ENCODE measurements around the gene SLC6A19.

SLC6A19 gene

DNA sequence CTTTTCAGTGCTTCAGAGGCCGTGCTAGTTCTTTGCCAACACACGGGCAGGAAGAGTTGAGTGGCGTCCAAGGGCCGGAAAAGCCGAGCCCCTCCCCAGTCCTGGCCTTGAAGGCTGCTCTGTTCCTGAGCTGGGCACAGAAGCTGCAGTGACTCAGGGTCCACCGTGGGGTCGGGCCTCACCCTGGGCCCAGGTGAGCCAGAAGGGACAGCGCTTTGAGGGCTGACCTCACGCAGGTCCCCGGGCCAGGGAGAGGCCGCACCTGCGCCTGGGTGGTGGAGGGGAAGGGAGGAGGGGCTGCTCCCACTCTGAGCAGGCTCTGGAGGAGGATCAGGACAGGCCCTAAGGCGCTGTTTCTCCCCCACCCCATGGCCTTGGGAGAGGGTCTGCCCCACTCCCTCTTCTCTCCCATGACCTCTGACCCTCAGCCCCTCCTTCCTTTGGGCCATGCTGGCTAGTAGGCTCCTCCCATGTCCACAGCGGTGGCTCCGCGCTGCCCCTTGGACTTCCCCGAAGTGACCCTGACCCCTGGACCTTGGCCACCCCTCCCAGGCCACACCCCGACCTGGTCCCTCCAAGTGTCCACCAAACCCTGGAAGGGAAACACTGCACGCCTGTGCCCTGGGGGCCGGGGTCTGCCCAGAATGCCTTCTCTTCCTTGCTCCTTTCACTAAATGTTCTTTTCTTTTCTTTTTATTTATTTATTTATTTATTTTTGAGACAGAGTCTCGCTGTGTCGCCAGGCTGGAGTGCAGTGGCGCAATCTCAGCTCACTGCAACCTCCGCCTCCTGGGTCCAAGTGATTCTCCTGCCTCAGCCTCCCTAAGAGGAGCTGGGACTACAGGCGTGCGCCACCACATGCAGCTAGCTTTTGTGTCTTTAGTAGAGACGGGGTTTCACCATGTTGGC, 19.7 kb upstream of the SLC6A19 start:
- no peak for DNase-seq

DNA sequence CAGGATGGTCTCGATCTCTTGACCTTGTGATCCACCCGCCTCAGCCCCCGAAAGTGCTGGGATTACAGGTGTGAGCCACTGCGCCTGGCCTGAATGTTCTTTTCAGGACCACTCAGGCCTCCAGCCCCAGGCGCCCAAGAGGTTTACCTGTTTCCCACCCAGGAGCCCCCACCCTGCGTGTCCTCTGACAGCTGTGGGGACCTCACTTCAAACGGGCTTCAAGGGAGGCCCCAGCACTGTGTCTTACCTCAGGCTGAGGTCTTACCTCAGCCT, 19.1 kb upstream of the SLC6A19 start:
- DNase-seq, result no peak

DNA sequence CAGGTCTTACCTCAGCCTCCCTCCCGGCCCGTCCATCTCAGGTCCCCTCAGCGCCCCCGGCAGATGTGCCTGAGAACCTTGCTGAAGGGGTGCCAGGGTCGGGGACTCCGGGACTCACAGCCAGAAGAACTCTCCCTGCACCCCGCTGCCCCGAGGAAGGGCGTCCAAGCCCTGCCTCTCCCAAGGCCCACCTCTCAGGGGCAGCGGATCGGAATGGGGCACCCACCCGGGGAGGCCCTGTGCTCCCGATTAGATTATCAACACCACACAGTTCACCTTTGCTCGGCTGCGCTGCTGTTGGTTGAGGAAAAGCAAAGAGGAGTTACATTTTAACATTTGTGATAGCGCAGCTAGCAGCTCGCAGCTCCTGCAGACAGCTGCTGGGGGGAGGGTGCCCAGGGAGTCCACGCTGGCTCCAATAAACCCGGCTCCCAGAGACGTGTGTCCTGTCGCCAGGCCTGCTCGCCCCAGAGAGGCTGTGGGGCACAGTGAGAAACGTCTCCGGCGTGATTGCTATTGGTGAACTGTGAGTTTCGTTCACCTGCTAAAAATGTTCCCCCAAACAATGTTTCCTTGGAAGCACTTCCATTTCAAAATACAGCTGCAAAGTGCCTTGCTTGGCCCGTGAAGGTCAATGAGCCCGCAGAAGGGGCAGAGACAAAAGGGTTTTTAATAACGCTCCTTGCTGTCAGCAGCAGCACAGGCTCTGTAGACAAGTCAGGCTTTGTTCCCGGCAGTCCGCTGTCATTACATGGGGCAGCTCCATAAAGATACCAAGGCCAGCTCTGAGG, 18.6 kb upstream of the SLC6A19 start:
- DNase-seq, result no peak

DNA sequence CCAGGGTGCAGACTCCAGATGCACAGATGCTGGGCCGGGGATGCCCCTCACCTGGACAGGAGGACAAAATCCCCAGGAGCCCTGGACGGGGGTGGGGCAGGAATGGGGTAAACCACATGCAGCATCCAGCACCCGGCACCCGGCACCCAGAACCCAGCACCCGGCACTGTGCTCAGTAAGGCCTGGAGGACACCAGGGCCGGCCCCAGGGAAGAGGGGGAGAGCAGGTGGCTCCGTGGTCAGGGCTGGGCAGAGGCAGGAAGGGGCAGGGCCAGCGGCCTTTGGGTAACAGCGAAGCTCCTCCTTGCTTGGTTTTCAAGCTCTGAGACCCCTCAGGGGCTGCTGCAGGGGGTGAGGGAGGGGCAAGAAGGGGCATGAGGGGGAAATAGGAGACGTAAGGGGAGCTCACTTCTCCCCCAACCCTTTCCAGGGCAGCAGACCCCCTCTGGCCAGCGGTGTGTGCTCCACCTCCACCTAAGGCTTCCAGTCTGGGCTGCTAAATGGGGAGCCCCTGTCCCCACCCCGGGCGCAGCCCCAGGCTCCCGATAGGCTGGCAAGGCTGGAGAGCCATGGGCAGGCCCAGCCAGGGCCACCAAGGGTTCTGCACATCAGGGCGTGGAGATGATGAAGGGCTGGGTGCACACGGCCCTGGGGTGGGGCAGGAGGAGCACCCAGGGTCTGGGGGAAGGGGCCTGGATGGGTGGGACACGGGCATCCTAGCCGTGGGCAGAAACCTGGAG, 17.8 kb upstream of the SLC6A19 start:
- DNase-seq, result no peak

DNA sequence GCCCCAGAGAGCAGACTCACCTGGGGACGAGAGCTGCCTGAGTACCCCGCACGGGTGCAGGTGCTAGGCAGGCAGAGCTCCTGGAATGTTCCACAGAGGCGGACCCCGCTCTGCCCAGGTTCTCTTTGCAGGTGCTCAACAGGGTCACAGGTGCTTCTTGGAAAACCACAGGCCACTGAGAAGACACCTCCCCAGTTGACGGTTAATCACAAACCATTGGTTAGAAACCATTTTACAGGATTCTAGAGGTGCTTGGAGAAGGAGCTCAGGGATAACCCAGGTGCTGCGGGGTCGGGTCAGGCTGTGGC, 17.3 kb upstream of the SLC6A19 start:
- no peak for DNase-seq

DNA sequence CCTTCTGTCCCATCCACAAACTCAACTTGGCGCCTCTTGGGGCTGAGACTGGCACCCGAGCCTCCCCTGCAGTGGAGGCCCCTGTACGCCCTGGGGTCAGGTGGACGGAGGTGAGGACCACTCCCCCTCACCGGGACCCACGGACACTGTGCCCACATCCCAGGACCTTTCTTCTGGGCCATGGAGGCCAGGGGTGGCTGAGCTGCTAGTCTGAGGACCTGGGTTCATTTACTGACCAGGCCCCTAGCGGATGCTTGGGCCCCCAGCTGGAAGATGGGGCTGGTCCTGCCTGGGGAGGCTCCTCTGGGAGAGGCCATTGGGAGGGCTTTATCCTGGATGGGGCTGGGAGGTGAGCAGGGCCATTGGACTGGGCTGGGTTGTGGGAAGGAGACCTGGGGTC, 16.9 kb upstream of the SLC6A19 start:
- DNase-seq, result no peak

DNA sequence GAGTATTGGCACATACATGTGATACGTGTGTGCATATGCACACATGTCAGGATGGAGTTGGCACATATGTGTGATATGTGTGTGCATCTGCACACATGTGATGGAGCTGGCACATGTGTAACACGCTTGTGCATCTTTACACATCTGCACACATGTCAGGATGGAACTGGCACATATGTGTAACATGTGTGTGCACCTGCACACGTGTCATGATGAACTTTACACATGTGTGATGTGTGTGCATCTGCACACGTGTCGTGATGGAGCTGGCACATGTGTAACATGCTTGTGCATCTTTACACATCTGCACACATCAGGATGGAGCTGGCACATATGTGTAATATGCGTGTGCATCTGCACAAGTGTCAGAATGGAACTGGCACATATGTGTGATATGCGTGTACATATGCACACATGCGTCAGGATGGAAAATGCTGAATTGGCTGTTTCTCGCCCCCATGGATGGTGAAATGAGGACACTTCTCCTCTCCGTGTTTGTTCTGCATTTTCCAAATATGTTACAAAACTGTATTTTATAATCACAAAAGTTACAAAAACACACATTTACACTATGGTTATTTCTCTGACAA, 16.3 kb upstream of the SLC6A19 start:
- DNase-seq, result no peak

DNA sequence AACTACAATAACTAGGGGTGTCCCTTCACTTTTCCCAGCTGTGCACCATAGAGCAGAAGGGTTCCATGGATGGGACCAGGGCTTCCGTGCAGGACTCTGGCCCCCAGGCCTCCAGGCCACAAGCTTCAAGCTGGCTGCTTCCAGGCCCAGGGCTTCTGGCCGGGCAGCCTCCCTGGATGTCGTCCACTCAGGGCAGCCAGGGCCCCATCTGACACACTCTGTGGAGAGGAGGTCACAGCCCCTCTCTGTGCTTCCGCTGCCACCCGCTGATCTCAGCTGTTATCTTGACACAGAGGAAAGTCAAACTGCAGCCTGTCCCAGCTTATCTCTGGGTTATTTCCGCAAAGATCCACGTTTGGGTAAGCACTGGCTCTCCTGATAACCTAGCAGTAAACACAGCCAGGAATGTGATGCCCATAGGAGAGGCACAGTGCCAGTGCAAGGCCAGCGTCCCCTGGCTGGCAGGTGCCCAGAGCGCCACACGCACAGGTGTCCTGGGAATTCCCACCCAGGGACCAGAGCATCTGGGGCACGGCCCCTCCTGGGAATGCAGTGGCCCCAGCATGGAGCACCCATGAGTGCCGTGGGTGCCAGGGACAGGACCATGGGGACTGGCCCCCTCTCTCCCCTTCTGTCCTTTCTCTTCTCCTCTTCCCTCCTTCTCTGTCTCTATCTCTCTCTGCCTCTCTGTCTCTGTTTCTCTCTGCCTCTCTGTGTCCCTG, 15.6 kb upstream of the SLC6A19 start:
- DNase-seq, result no peak

DNA sequence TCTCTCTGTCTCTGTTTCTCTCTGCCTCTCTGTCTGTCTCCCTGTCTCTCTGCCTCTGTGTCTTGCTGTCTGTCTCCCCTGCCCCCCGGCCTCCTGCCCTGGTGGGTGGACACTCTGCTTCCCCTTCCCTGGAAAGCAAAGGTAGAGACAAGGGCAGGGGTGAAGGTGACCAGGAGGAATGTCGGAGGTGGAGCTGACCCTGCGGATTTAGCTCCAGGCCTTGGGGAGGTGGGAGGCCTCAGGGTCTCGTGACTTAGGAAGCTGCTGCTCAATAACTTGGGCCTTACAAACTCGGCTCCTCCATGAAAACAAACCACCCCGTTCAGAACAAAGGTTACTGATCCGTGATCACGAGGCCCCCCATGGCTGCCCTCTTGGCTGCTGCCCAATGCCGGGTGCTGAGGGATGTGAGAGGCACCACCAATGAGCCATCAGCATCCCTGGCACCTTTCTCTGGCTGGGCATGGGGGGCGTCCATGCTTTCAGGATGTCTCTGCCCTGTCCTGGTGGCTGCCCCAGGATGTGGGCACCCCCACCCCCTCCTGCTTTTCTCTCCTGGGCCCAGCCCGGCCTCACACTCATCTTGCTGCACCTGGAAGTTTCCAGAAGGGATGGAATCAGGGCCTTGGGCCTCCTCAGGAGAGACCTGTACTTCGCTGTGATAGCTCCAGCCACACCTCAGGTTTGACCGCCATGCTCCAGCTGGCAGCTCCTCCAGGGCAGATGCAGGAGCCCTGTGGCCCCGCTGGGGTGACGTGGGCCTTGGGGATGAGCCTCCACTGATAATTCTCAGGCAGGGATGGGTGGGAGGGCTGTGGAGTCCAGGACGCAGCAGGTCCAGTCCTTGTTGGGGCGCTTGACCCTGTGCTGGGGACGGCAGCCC, 14.8 kb upstream of the SLC6A19 start:
- DNase-seq, result no peak

DNA sequence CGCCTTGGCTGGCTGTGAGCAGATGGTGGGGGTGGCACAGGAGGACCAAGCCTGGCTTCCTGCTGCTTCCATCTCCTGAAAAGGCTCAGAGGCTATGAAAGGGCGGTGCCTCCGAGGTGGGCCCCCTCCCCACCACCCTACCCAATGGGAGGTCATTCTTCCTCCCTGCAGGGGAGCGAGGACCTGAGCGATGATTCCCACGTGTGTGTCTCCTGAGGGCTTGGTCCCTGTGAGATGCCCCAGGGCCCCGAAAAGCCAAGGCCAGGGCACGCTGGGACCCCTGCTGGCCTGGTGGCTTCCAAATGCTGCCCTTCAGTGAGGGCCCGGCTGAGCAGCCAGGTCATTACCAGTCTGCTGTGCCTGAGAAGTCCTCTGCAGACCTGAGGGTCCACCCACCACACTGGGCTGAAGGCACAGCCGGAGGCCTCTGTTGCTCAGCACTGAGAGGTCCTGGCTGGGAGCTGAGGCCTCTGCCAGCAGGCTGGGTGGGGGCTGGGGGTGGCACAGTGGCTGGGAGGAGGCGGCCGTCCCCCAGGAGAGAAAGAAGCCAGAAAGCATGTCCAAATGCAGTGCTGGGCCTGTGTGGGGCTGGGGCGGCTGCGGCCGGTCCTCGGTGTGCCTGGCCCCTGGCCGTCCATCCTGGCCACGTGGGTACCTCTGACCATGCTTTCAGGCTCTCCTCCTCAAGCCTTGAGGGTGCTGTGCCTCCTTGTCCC, 14.0 kb upstream of the SLC6A19 start:
- no peak for DNase-seq

DNA sequence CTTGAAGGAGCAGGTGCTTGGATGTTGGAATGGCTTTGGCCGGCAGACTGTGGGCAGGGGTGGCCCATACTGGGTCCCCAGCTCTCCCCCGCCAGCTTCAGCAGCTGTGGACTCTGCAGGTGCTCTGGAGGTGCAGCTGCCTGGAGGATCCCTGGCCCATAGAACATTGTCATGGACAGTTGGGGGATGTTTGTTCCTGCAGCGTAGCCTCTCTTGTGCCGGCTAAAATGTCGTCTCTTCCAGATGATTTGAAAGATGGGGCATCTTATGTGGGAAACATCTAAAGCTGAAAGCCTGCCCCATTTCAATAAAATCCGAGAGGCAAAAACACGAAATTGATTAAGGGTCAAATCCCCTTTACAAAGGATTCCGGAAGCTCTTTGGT, 13.5 kb upstream of the SLC6A19 start:
- DNase-seq, result no peak

DNA sequence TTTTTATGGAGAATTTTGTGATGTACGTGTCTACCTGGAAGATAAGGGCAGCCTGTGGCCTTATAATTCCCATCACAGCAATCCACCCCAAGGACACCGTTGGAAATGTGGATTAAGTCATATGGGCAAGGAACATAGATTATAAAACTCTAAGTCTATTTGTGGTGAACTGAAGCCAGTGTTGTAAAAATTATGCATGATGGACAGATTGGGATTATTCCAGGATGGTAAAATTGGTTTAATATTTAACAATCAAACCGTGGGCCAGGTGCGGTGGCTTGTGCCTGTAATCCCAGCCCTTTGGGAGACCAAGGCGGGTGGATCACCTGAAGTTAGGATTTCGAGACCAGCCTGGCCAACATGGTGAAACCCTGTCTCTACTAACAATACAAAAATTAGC, 12.9 kb upstream of the SLC6A19 start:
- no peak for DNase-seq

DNA sequence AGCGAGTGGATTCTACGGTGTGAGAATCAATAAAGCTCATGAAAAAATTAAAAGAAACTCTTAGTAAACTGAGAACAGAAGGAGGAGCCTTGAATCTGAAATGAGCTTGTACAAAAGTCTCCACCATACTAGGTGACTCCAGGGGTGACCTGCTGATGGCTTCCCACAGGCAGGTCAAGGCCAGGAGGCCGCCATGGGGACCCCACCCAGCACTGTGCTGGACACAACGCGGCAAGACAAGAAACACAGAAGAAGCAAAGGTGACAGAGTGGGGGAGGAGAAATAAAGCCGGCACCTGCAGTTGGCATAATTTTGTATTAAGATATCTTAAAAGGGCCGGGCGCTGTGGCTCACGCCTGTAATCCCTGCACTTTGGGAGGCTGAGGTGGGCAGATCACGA, 12.1 kb upstream of the SLC6A19 start:
- DNase-seq, result no peak

DNA sequence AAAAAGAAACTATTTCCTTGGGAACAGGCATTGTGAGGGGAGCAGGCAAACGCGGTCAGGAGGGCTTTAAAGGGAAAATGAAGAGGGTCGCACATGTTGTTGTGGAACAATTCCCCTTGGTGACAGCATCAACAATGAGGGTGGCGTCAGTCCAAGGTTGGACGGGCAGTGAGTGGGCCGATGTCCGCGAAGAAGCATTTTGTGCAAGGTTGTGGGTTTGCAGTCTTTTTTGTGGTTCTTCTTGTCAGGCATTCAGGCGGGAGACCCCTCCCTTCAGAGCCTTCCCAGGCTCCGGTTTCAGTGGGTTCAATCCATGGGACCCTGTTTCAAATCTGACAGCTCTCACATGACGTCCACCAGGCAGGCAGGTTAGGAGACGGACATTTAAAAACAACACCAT, 11.1 kb upstream of the SLC6A19 start:
- DNase-seq, result no peak

DNA sequence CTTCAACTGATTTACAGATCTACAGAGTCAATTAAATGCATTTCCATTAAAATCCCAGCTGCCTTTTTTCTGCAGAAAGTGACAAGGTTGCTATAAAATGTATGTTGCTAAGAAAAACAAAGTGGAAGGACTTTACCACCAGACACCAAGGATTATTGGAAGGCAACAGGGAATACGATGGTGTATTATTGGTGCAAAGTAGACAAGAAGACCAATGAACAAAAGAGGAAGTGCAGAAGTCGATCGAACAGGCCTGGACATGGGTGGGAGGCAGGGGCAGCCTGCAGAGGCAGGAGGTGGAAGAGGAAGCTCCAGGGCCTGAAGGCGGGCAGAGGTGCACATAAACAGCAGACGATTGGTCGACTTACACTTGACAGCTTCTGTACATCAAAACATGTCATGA, 10.6 kb upstream of the SLC6A19 start:
- no peak for DNase-seq

DNA sequence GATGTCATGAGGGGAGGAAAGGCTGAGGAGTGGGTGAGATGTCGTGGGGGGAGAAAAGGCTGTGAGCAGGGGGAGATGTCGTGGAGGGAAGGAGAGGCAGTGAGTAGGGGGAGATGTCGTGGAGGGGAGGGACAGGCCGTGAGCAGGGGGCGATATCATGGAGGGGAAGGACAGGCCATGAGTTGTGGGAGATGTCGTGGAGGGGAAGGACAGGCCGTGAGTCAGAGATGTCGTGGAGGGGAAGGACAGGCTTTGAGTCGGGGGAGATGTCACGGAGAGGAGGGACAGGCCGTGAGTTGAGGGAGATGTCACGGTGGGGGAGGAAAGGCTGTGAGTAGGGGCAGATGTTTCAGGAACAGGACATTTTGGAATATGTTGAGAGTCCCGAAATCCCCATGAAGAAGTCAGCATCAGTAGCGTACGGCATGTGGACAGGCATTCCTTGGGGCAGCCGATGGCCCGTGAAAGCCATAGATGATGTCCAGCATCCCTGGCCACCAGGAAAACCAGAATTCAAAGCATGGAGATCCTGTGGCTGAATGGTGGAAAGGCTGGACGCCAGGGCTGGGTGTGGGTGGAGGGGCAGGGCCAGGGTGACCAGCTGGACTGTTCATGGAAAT, 8.3 kb upstream of the SLC6A19 start:
- DNase-seq, result no peak

DNA sequence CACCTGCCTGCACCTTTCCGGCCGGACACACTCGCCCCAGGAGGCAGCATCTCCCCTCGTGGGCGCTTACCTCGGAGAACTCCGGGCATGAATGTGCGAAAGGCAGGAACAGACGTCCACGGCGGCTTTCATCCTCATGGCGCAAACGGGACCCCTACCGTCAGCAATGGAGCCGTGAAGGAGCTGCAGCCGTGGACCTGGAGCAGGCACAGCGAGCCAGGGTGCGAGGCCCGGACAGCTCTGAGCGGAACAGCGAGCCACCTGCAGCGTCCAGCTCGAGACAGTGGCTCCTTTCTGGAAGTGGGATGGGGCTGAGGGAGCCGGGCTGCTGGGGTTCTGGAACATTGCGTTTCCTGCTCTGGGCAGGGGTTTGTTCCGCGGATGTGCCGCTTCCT, 7.8 kb upstream of the SLC6A19 start:
- DNase-seq, result no peak

DNA sequence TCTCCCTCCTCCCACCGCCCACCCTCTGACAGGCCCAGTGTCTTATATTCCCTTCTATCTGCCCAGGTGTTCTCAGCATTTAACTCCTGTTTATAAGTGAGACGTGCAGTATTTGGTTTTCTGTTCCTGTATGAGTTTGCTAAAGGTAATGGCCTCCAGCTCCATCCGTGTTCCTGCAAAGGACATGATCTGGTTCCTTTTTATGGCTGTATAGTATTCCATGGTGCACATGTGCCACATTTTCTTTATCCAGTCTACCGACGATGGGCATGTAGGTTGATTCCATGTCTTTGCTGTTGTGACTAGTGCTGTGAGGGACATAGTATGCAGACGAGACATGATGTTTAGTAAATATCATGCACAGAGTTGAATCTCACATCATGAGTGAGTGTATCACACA, 7.0 kb upstream of the SLC6A19 start:
- no peak for DNase-seq

DNA sequence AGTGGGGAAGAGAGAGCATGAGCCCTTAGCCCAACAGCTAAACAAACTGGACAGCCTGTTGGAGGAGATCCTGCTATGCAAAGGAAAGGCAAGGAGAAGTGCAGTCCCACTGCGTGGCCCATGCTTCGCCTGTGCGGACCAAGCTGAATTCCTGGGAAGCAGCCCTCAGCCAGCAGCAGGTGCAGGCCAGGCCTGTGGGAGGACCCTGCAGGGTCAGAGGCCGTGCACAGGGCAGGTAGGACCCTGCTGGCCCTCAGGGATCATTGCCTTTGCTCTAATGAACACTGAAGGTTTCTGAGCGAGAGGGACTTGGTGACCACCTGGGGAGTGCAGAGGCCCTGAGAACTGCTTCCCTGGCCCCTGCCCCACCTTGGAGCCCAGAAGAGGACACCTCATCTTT, 6.0 kb upstream of the SLC6A19 start:
- no peak for DNase-seq

DNA sequence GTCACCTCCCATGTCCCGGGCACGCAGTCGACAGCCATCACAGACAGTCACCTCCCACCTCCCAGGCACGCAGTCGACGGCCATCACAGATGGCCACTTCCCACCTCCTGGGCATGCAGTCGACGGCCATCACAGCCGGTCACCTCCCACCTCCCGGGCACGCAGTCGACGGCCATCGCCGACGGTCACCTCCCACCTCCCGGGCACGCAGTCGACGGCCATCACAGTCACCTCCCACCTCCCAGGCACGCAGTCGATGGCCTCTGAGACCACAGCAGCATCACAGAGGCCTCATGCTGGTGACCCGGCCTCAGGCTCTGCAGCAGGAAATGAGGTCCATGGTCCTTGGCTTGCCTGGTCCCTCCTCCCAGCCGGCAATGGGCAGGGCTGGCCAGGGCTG, 5.5 kb upstream of the SLC6A19 start:
- DNase-seq, result no peak

DNA sequence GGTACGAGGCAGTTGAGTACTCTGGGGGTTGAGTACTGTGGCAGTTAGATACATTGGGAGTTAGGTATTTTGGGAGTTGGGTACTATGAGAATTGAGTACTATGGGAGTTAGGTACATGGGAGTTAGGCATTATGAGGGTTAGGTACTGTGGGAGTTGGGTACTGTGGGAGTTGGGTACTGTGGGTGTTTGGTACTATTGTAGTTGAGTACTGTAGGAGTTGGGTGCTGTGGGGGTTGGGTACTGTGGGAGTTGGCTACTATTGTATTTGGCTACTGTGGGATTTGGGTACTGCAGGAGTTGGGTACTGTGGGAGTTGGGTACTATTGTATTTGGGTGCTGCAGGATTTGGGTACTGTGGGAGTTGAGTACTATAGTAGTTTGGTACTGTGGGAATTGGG, 4.8 kb upstream of the SLC6A19 start:
- DNase-seq, result no peak
